HG03095 (cell line): ENCODE data around the gene ARSB.
"Not testable (repeated sequence)": the region's sequence is repeated elsewhere in the genome, so short reads cannot be mapped to it uniquely, and the experiment has no call there.

Experiments used
- ATAC-seq: cut with Tn5 transposase; IDR thresholded peaks from one replicate; pipeline ENCODE4 v1.9.1; 2021; ENCODE audit warnings: moderate library complexity; ENCODE audit not compliant: unreplicated experiment

The ARSB gene

GRCh38 chr5:78905084-78905938, 79.8 kb downstream of the ARSB start:
- ATAC-seq, result peak; percentile 57

GRCh38 chr5:78903861-78904260, 81.2 kb downstream of the ARSB start:
- ATAC-seq, result no peak

- ATAC-seq, result no peak
Measured at GRCh38 chr5:78903353-78903752, 81.8 kb downstream of the ARSB start.

GRCh38 chr5:78899922-78900362, 85.2 kb downstream of the ARSB start:
- ATAC-seq, result no peak

- ATAC-seq, result no peak
Measured at GRCh38 chr5:78896132-78896531, 89.0 kb downstream of the ARSB start.

GRCh38 chr5:78895616-78896015, 89.5 kb downstream of the ARSB start:
- no peak for ATAC-seq

- no peak for ATAC-seq
Measured at GRCh38 chr5:78893940-78894677, 91.0 kb downstream of the ARSB start.

GRCh38 chr5:78890667-78891379, 94.3 kb downstream of the ARSB start:
- ATAC-seq, result no peak

- ATAC-seq, result no peak
Measured at GRCh38 chr5:78889369-78890140, 95.6 kb downstream of the ARSB start.

GRCh38 chr5:78888580-78889368, 96.3 kb downstream of the ARSB start:
- no peak for ATAC-seq

GRCh38 chr5:78887384-78888118, 97.6 kb downstream of the ARSB start:
- peak; percentile 98 for ATAC-seq

- ATAC-seq, result no peak
Measured at GRCh38 chr5:78886341-78887230, 98.5 kb downstream of the ARSB start.

- no peak for ATAC-seq
Measured at GRCh38 chr5:78881884-78882283, 103.2 kb downstream of the ARSB start.

- no peak for ATAC-seq
Measured at GRCh38 chr5:78879516-78879915, 105.6 kb downstream of the ARSB start.

GRCh38 chr5:78866076-78866475, 119.0 kb downstream of the ARSB start:
- ATAC-seq, result not testable (repeated sequence)

- no peak for ATAC-seq
Measured at GRCh38 chr5:78858364-78858763, 126.7 kb downstream of the ARSB start.

- no peak for ATAC-seq
Measured at GRCh38 chr5:78855026-78855425, 130.1 kb downstream of the ARSB start.

GRCh38 chr5:78851891-78852290, 133.2 kb downstream of the ARSB start:
- not testable (repeated sequence) for ATAC-seq
